ENCODE results near the gene TBC1D5.

GRCh38 chr3:17515445-17516234, 226.8 kb downstream of the TBC1D5 start:
- TF ChIP-seq, protein P1, sequence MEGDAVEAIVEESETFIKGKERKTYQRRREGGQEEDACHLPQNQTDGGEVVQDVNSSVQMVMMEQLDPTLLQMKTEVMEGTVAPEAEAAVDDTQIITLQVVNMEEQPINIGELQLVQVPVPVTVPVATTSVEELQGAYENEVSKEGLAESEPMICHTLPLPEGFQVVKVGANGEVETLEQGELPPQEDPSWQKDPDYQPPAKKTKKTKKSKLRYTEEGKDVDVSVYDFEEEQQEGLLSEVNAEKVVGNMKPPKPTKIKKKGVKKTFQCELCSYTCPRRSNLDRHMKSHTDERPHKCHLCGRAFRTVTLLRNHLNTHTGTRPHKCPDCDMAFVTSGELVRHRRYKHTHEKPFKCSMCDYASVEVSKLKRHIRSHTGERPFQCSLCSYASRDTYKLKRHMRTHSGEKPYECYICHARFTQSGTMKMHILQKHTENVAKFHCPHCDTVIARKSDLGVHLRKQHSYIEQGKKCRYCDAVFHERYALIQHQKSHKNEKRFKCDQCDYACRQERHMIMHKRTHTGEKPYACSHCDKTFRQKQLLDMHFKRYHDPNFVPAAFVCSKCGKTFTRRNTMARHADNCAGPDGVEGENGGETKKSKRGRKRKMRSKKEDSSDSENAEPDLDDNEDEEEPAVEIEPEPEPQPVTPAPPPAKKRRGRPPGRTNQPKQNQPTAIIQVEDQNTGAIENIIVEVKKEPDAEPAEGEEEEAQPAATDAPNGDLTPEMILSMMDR (conservative IDR thresholded peaks at IDR 0.05; ENCODE audit: low read length), result no peak
- TF ChIP-seq EZH2phosphoT487 (IDR thresholded peaks at IDR 0.05; ENCODE audit: borderline replicate concordance), result no peak

Measured in Loucy (cell line).